ENCODE results near the gene INHBB. TPM values are rescaled to one million over a fixed set of nuclear protein-coding genes. Genes with fewer than 3 reads are reported as not detected.

The INHBB gene
- total RNA-seq, 1 donor from 2014 or later, result 8.1 TPM

- Histone ChIP-seq H3K9me3 (no peaks in the 10 kb centered on the region), H3K4me3 (no peak overlapping the region), H3K4me1 (no peaks in the 10 kb centered on the region), H3K27ac (no peak overlapping the region), H3K27me3 (no peaks in the 10 kb centered on the region), H3K36me3 (no peaks in the 10 kb centered on the region)
- intact Hi-C loops (cut with DNase I), result no loop called here
- TF ChIP-seq CTCF (IDR thresholded peaks at IDR 0.05), result no peak
- DNase-seq (ENCODE audit: low spot score in 2 of 2), result no peak
These were observed 28.8 kb upstream of the INHBB start for GRCh38 chr2:120317180-120317533.

- DNase-seq (ENCODE audit: low spot score in 2 of 2), result no peak
These were observed 28.0 kb upstream of the INHBB start for GRCh38 chr2:120317916-120318315.

GRCh38 chr2:120318626-120319025, 27.3 kb upstream of the INHBB start:
- no peak for DNase-seq (ENCODE audit: low spot score in 2 of 2)
- H3K36me3 ChIP-seq, result no peaks in the 10 kb centered on the region
- peaks cover 0 to 4% of the 10 kb centered on the region in 2 donors for H3K4me1 ChIP-seq
- H3K27ac ChIP-seq, result no peak overlapping the region
- intact Hi-C loops (cut with DNase I), result no loop called here
- H3K4me3 ChIP-seq, result no peak overlapping the region
- H3K27me3 ChIP-seq, result no peaks in the 10 kb centered on the region
- H3K9me3 ChIP-seq, result no peaks in the 10 kb centered on the region
- TF ChIP-seq CTCF (IDR thresholded peaks at IDR 0.05), result no peak

More at GRCh38 chr2:120317916-120318315, 28.0 kb upstream of the INHBB start:
- Histone ChIP-seq H3K36me3 (no peaks in the 10 kb centered on the region), H3K27ac (no peak overlapping the region), H3K27me3 (no peaks in the 10 kb centered on the region), H3K4me3 (no peak overlapping the region), H3K4me1 (no peaks in the 10 kb centered on the region), H3K9me3 (no peaks in the 10 kb centered on the region)
- TF ChIP-seq CTCF (IDR thresholded peaks at IDR 0.05), result no peak
- intact Hi-C loops (cut with DNase I), result no loop called here

- no peak for TF ChIP-seq CTCF (IDR thresholded peaks at IDR 0.05)
- Histone ChIP-seq H3K9me3 (no peaks in the 10 kb centered on the region), H3K27ac (no peak overlapping the region), H3K36me3 (no peaks in the 10 kb centered on the region), H3K27me3 (no peaks in the 10 kb centered on the region), H3K4me1 (peaks cover 0 to 5% of the 10 kb centered on the region in 2 donors), H3K4me3 (no peak overlapping the region)
- DNase-seq (ENCODE audit: low spot score in 2 of 2), result no peak
- intact Hi-C loops (cut with DNase I), result no loop called here
These were observed 26.8 kb upstream of the INHBB start for GRCh38 chr2:120319123-120319522.

- no peak for DNase-seq (ENCODE audit: low spot score in 2 of 2)
- no peak overlapping the region for H3K4me3 ChIP-seq
- intact Hi-C loops (cut with DNase I), result no loop called here
These were observed 26.1 kb upstream of the INHBB start for GRCh38 chr2:120319686-120320317.

More at GRCh38 chr2:120319686-120320317, 26.1 kb upstream of the INHBB start:
- H3K27ac ChIP-seq, result no peak overlapping the region
- no peak for TF ChIP-seq CTCF (IDR thresholded peaks at IDR 0.05)
- peaks cover 0 to 5% of the 10 kb centered on the region in 2 donors for H3K4me1 ChIP-seq
- no peaks in the 10 kb centered on the region for H3K36me3 ChIP-seq
- H3K9me3 ChIP-seq, result no peaks in the 10 kb centered on the region
- H3K27me3 ChIP-seq, result no peaks in the 10 kb centered on the region
